ENCODE measurements around the gene CHRNB2.

- TF ChIP-seq CTCF (IDR thresholded peaks at IDR 0.05; ENCODE audit: poor library complexity) (no peak), EZH2phosphoT487 (IDR thresholded peaks at IDR 0.05; ENCODE audit: low read depth, severe bottlenecking, unreplicated experiment) (no peak), EZH2 (IDR thresholded peaks at IDR 0.05; ENCODE audit: borderline replicate concordance) (no peak)
Observed at GRCh38 chr1:154579374-154579773, 11.8 kb downstream of the CHRNB2 start.
